GM12875 (cell line): ENCODE data around the gene A3GALT2.
"Not testable (repeated sequence)": the region's sequence is repeated elsewhere in the genome, so short reads cannot be mapped to it uniquely, and the experiment has no call there.

Experiments
- H3K4me3 ChIP-seq: one replicate; pipeline ENCODE4 v1.5.1; 2011; ENCODE audit warnings: low read depth, low read length, control low read depth
- TF ChIP-seq, protein P1 (sequence below): IDR thresholded peaks from 2 replicates; pipeline ENCODE4 v1.5.1; 2011; ENCODE audit warnings: low read depth, mild to moderate bottlenecking, control low read depth, inconsistent platforms, low read length, moderate library complexity, borderline replicate concordance; ENCODE audit not compliant: insufficient read depth

A3GALT2 gene

DNA sequence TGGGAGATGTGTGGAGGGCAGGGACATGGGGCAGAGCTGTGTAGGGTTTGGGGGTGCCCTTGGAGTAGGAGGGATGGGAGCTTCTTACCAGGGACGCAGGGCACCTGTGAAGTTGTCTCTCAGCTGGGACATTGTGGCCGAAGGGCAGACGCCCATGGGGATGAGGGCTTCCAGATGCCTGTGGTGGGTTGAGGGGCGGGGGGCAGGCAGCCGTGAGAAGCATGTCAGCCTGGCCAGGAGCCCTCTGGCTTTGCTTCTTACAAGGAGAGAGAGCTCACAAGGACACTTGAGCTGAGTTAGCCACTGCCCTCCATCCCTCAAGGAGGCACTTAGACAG, 8.5 kb downstream of the A3GALT2 start:
- TF ChIP-seq, protein P1, sequence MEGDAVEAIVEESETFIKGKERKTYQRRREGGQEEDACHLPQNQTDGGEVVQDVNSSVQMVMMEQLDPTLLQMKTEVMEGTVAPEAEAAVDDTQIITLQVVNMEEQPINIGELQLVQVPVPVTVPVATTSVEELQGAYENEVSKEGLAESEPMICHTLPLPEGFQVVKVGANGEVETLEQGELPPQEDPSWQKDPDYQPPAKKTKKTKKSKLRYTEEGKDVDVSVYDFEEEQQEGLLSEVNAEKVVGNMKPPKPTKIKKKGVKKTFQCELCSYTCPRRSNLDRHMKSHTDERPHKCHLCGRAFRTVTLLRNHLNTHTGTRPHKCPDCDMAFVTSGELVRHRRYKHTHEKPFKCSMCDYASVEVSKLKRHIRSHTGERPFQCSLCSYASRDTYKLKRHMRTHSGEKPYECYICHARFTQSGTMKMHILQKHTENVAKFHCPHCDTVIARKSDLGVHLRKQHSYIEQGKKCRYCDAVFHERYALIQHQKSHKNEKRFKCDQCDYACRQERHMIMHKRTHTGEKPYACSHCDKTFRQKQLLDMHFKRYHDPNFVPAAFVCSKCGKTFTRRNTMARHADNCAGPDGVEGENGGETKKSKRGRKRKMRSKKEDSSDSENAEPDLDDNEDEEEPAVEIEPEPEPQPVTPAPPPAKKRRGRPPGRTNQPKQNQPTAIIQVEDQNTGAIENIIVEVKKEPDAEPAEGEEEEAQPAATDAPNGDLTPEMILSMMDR: no peak
- H3K4me3 ChIP-seq: no peak overlapping the region

DNA sequence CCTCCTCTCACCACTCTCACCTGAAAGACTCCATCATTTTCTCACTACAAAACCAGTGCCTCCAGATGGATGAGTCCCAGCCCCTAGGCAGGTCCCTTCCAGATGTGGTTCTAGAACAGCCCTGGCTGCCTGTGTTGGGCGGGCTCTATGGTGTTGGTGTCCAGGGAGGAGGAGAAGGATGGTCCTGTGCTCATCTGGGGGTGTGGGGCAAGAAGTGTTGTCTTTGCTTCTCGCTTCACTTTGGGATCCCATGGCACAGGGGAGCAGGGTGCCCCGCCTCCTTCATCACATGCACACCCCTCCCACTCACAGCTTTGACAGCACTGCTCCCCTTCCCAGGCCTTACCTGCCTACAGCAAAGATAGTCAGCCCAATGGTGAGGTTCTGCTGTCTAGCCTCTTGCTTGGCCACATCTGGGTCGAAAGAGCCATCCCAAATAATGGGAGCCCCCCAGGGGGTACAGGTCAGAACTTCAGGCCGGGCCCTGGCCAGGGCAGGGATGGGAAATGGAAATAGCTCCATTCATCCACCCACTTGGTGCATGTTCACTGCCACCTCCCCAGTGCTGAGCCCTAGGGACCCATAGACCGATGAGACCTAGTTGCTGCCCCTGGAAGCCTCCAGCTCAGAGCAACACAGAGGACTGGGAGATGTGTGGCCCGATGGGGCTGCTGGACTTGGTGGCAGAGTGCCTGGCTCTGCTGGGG, 9.0 kb downstream of the A3GALT2 start:
- TF ChIP-seq, protein P1: no peak
- no peak overlapping the region for H3K4me3 ChIP-seq

GRCh38 chr1:33310702-33311101, 10.2 kb downstream of the A3GALT2 start:
- TF ChIP-seq, protein P1: no peak

DNA sequence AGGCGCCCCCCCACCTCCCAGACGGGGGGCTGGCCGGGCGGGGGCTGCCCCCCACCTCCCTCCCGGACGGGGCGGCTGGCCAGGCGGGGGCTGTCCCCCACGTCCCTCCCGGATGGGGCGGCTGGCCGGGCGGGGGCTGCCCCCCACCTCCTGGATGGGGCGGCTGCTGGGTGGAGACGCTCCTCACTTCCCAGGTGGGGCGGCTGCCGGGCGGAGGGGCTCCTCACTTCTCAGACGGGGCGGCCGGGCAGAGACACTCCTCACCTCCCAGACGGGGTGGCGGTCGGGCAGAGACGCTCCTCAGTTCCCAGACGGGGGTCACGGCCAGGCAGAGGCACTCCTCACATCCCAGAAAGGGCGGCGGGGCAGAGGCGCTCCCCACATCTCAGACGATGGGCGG, 11.5 kb downstream of the A3GALT2 start:
- not testable (repeated sequence) for H3K4me3 ChIP-seq

More at GRCh38 chr1:33310702-33311101, 10.2 kb downstream of the A3GALT2 start:
- H3K4me3 ChIP-seq: no peak overlapping the region

DNA sequence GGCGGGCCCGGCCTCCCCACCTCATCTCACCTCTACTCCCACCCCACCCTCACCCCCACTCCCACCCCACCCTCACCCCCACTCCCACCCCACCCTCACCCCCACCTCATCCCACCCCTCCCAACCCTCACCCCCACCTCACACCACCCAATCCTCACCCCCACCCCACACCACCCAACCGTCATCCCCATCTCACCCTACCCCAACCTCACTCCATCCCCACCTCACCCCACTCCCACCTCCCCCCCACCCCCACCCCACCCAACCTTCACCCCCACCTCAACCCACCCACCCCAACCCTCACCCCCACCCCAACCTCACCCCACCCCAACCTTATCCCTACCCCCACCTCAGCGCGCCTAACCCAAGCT, 13.4 kb downstream of the A3GALT2 start:
- no peak overlapping the region for H3K4me3 ChIP-seq
- TF ChIP-seq, protein P1: no peak

- TF ChIP-seq, protein P1: no peak
- H3K4me3 ChIP-seq: no peak overlapping the region
These were observed 14.0 kb downstream of the A3GALT2 start for GRCh38 chr1:33306653-33307493.

DNA sequence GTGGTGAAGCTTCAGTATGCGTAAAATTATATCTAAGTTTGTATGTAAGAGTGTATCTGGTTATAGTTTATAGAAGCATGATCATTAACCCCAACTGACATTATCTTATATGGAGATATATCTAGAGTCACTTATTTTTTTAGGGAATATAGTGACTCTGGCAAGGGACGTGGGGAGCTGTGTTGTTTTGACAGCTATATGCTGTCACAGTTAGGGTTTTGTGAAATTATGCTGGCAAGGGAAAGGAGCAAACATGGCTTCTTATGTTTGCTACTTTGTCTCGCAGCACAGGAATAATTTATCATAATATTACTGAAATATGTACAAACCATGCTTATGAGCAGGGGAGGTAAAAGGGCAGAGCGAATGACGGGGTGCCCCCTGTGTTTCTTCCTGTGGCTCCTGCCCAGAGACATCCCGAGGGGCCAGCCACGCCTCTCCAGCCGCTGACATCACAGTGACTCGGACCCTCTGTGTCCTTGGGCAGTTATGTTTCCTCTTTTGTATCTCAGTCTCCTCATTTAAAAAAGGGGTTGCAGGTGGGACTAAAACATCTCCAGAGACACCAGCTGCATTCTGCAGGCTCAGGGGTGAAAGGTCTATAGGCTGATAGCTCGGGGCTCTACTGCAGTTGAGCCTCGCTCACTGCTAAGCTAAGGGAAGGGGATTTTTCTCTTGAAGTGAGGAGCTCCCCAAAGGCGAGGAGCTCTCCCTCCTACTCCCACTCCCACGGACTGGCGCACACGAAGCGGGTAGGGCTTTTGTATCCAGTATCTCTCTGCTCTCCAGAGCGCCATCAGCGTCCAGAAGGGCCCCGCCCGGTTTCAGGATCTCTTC, 14.9 kb downstream of the A3GALT2 start:
- TF ChIP-seq, protein P1: no peak
- H3K4me3 ChIP-seq: no peak overlapping the region
